Tibial nerve (tissue), 4 donors: ENCODE data around the gene MT1X. TPM values are rescaled to one million over a fixed set of nuclear protein-coding genes. Genes with fewer than 3 reads are reported as not detected.

Experiments
- DNase-seq, 2 donors: peaks; one replicate each; pipeline ENCODE4 v3.0.0-alpha.2; 2019; ENCODE audit warnings: low spot score in 2 of 2
- H3K27ac ChIP-seq, 4 donors: fragments of 200-600 bp; sonication (generic) in 3 of 4; one replicate each; pipeline ENCODE4 v1.5.1; 2017 to 2019; ENCODE audit warnings: mild to moderate bottlenecking in 1 of 4
- H3K27me3 ChIP-seq, 2 donors: fragments of 200-600 bp; sonication (generic) in 1 of 2; one replicate each; pipeline versions ENCODE4 v1.5.1 to v1.6.0; 2017 to 2019
- H3K36me3 ChIP-seq, 3 donors: fragments of 200-600 bp; sonication (generic); one replicate each; pipeline ENCODE4 v1.5.1; 2018 to 2019
- H3K4me1 ChIP-seq, 4 donors: fragments of 200-600 bp; sonication (generic) in 3 of 4; one replicate each; pipeline ENCODE4 v1.5.1; 2017 to 2019
- H3K4me3 ChIP-seq, 4 donors: fragments of 200-600 bp; sonication (generic) in 3 of 4; one replicate each; pipeline ENCODE4 v1.5.1; 2017 to 2019; ENCODE audit warnings: mild to moderate bottlenecking in 1 of 4, moderate library complexity in 1 of 4
- H3K9me3 ChIP-seq, 4 donors: fragments of 200-600 bp; sonication (generic) in 3 of 4; one replicate each; pipeline ENCODE4 v1.5.1; 2017 to 2019
- EP300 ChIP-seq, 2 donors: sonication (generic); formaldehyde crosslinking; IDR thresholded peaks; one replicate each; pipeline ENCODE4 v1.6.1; 2017; ENCODE audit warnings: antibody characterized with exemption in 2 of 2, mild to moderate bottlenecking in 1 of 2
- POLR2A ChIP-seq, 2 donors: fragments of 450-650 bp; IDR thresholded peaks; one replicate each; pipeline ENCODE4 v1.6.1; 2017; ENCODE audit warnings: antibody characterized with exemption in 2 of 2, mild to moderate bottlenecking in 2 of 2, moderate library complexity in 2 of 2
- WGBS, 2 donors: methylation state at CpG; one replicate each; pipeline ENCODE4 v1.1.5; 2018; 5-methylcytosine and 5-hydroxymethylcytosine counted together
- total RNA-seq, 4 donors: library from RNA; depleted of rRNA; stranded (reverse); fragments of >200 nt; gene quantifications; one replicate each; pipeline ENCODE4 v1.1.0, GENCODE V29; 2016
- TF ChIP-seq, protein P1 (sequence below), 5 experiments: fragments of 200-600 bp in 3 of 5; fragments of 450-650 bp in 2 of 5; sonication (generic) in 3 of 5; IDR thresholded peaks; one replicate each; pipeline ENCODE4 v1.5.1; 2016 to 2019; ENCODE audit warnings: antibody characterized with exemption in 5 of 5, mild to moderate bottlenecking in 3 of 5, moderate library complexity in 2 of 5

The MT1X gene
- total RNA-seq, 4 donors from 2014 or later = 457 to 1,918 (median 1,024) TPM

DNA sequence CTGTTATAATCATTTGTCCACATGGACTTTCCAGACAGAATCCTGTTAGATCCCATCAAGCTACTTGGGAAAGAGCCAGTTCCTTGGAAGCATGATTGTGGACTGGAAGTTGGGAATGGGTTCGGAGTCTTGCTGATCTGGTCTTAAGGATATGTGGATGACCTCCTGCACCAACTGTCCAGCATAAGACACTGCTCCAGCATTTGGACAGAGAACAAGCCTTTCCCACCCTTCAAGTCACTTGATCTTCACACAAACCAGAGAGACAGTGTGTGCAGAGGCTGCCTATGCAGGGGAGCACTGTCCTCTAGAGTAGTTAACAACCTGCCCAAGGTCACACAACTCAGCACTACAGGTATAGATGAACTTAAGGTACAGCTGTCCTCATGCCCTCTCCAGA, 36.4 kb upstream of the MT1X start:
- H3K4me1 ChIP-seq = peaks cover 0 to 16% (median 10%) of the 10 kb centered on the region in 4 donors
- TF ChIP-seq, protein P1, sequence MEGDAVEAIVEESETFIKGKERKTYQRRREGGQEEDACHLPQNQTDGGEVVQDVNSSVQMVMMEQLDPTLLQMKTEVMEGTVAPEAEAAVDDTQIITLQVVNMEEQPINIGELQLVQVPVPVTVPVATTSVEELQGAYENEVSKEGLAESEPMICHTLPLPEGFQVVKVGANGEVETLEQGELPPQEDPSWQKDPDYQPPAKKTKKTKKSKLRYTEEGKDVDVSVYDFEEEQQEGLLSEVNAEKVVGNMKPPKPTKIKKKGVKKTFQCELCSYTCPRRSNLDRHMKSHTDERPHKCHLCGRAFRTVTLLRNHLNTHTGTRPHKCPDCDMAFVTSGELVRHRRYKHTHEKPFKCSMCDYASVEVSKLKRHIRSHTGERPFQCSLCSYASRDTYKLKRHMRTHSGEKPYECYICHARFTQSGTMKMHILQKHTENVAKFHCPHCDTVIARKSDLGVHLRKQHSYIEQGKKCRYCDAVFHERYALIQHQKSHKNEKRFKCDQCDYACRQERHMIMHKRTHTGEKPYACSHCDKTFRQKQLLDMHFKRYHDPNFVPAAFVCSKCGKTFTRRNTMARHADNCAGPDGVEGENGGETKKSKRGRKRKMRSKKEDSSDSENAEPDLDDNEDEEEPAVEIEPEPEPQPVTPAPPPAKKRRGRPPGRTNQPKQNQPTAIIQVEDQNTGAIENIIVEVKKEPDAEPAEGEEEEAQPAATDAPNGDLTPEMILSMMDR (IDR thresholded peaks at IDR 0.05) = no peak
- TF ChIP-seq EP300 (IDR thresholded peaks at IDR 0.05) (no peak), POLR2A (IDR thresholded peaks at IDR 0.05) (no peak)
- 0% methylated on average over 1 of the region's 1 CpG for WGBS, 2 donors
- H3K27ac ChIP-seq = no peak overlapping the region
- no peaks in the 10 kb centered on the region for H3K9me3 ChIP-seq
- peaks cover 0 to 24% of the 10 kb centered on the region in 2 donors for H3K27me3 ChIP-seq
- no peak for DNase-seq
- H3K36me3 ChIP-seq = no peaks in the 10 kb centered on the region
- no peak overlapping the region for H3K4me3 ChIP-seq

DNA sequence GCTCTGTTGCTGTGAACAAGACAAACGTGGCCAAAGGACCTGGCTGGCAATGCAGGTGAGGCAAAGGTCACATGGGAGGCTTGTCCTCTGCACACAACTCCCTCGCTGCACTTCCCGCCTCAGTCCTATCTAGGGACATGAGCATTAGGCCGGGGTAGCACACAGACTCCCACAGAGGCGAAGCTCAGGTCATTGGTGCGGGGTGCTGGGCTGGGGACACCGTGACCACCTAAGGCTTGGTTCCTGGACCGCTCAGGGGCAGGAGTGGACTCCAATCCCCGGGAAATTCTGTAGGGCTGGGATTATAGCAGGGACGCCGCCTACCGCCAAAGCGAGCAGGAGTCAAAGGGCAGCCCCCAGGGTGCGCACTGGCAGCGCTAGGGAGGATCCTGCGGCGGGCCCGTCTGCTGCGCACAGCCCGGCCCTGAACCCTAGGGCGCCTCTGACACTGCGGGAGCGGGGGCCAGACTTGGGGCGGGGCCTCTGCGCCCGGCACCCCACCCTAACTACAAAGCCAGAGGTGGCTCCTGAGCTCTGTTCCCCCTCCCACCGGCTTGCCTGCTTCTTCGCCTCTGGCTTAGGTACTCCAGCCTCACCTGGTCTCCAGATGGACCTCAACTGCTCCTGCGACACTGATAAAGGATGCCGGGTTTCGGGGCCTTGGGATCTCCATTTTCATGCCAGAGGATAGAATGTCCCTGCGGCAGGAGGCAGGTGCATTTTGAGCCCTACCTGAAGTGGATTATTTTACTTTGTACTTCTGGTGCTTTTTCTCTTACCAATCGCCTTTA, 34.4 kb upstream of the MT1X start:
- Histone ChIP-seq H3K9me3 (no peaks in the 10 kb centered on the region), H3K27ac (no peak overlapping the region), H3K36me3 (no peaks in the 10 kb centered on the region), H3K4me3 (no peak overlapping the region), H3K27me3 (peaks cover 0 to 27% of the 10 kb centered on the region in 2 donors), H3K4me1 (peaks cover 0 to 13% (median 10%) of the 10 kb centered on the region in 4 donors)
- TF ChIP-seq EP300 (IDR thresholded peaks at IDR 0.05) (no peak), POLR2A (IDR thresholded peaks at IDR 0.05) (no peak)
- TF ChIP-seq, protein P1 (IDR thresholded peaks at IDR 0.05) = no peak
- no peak for DNase-seq
- 32 to 39% methylated on average over 25 to 29 of the region's 33 CpGs for WGBS, 2 donors

DNA sequence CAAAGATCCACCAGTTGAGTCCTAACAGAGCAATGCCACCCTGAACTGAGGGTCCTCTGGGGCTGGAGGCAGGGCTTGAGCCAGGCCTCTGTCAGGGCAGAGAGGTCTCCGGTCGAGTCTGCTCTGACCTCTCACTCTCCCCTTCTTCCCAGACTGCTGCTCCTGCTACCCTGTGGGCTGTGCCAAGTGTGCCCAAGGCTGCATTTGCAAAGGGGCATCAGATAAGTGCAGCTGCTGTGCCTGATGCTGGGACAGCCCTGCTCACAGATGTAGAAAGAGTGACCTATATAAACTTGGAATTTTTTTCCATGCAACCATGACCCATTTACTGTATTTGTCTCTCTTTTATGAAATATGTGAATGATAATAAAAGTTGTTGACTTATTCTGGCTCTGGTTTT, 33.0 kb upstream of the MT1X start:
- Histone ChIP-seq H3K36me3 (no peaks in the 10 kb centered on the region), H3K27ac (no peak overlapping the region), H3K9me3 (no peaks in the 10 kb centered on the region), H3K27me3 (peaks cover 0 to 23% of the 10 kb centered on the region in 2 donors), H3K4me1 (no peaks in the 10 kb centered on the region), H3K4me3 (no peak overlapping the region)
- TF ChIP-seq, protein P1 (IDR thresholded peaks at IDR 0.05) = no peak
- TF ChIP-seq EP300 (IDR thresholded peaks at IDR 0.05) (no peak), POLR2A (IDR thresholded peaks at IDR 0.05) (no peak)
- whole genome bisulfite sequencing, 2 donors = 67 to 83% methylated on average over 2 of the region's 2 CpGs
- no peak for DNase-seq

DNA sequence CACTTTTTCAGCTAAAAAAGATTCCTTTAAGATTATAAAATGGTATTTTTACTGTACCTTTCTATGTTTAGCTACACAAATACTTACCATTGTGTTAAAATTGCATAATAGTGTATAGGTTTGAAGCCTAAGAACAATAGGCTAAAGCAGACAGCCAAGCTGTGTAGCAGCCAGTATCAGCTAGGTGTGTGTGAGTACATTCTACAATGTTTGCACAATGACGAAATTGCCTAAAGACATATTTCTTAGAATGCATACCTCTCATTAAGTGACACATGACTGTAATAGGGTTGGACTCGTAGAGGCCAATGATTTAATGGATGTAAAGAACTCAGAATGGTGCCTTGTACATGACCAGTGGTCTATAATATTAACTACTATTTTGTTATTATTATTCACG, 32.5 kb upstream of the MT1X start:
- H3K4me1 ChIP-seq = no peaks in the 10 kb centered on the region
- TF ChIP-seq, protein P1 (IDR thresholded peaks at IDR 0.05) = no peak
- TF ChIP-seq EP300 (IDR thresholded peaks at IDR 0.05) = no peak
- TF ChIP-seq POLR2A (IDR thresholded peaks at IDR 0.05) = no peak
- peaks cover 0 to 22% of the 10 kb centered on the region in 2 donors for H3K27me3 ChIP-seq
- H3K4me3 ChIP-seq = no peak overlapping the region
- no peak for DNase-seq
- WGBS, 2 donors = 78 to 83% methylated on average over 3 of the region's 3 CpGs
- H3K36me3 ChIP-seq = no peaks in the 10 kb centered on the region
- H3K27ac ChIP-seq = no peak overlapping the region
- H3K9me3 ChIP-seq = no peaks in the 10 kb centered on the region

DNA sequence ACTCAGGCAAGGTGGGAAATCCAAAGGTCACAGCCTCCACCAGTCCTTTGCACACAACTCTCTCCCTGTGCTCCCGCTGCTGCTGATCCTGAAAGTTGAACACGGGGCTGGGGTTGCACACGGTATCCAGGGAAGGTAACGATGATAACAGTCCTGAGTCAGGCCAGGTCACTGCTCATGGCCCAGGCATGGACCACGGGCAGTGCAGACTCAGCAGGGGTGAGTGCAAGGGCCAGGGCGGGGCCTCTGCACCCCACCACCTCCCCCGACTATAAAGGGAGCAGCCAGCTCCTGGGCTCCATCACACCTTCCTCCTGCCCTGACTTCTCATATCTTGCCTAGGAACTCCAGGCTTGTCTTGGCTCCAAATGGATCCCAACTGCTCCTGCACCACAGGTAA, 30.7 kb upstream of the MT1X start, which contains the start of gene MT1B:
Gene MT1B, plus strand, starts transcription at position 301 of the 400 bp plus-strand sequence. Its CDS starts 68 bp downstream, at position 369.
- 57 to 76% methylated on average over 6 to 7 of the region's 7 CpGs for WGBS, 2 donors
- TF ChIP-seq, protein P1 (IDR thresholded peaks at IDR 0.05) = no peak
- TF ChIP-seq EP300 (IDR thresholded peaks at IDR 0.05) (no peak), POLR2A (IDR thresholded peaks at IDR 0.05) (no peak)
- DNase-seq = no peak
- Histone ChIP-seq H3K4me1 (no peaks in the 10 kb centered on the region), H3K36me3 (no peaks in the 10 kb centered on the region), H3K9me3 (no peaks in the 10 kb centered on the region), H3K27me3 (peaks cover 0 to 18% of the 10 kb centered on the region in 2 donors), H3K27ac (no peak within 1 kb of the TSS), H3K4me3 (no peak within 1 kb of the TSS)
